Measurements from ENCODE around the gene DCAF11. TPM values are rescaled to one million over a fixed set of nuclear protein-coding genes. Genes with fewer than 3 reads are reported as not detected.

The DCAF11 gene
- total and polyA plus RNA-seq, 2 of the 13 experiments (the other 11 are each of a cell fraction or from before 2014, with no cell fraction given): 150 to 257 TPM

DNA sequence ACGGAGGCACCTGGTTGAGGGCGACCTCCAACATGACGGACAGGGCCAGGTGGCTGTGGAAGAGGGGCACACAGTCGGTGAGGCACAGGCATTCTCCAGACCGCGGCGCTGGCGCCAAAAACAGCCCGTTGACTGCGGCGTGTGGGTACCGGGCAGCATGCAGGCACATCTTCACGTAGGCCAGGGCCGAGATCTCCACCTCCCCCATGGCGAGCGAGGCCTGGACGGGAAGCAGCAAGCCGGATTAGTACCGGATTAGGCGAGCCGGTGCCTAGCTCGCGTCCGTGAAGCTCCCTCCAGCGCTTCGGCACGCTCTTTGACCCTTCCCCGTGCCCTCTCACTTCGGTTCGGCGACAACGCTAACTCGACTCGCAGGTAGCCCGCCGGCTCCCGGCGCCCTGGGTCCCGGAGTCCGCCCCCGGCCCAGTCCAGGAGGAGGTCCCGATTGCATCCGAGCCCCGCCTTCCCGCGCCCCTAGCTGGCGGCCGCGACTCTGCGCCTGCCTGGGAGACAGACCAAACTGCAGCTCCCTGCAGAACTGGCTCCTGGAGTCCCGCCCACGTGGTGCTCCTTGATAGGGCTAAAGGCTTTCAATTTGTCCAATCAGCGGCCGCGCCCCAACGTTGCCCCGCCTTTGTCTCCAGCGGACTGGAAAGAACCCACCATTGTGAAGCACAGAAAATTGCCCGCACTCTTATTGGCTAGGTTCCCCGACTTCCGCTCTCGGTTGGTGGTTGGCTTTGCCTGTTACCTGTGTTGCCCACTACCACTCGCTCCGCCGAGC, 26.7 kb downstream of the DCAF11 start, which contains the start of gene EMC9 (continued):
- TF ChIP-seq DR1 (CRISPR knock-in tag; IDR thresholded peaks at IDR 0.05): no peak; the same call in 1 of the 2 replicates
- TF ChIP-seq, protein P1, sequence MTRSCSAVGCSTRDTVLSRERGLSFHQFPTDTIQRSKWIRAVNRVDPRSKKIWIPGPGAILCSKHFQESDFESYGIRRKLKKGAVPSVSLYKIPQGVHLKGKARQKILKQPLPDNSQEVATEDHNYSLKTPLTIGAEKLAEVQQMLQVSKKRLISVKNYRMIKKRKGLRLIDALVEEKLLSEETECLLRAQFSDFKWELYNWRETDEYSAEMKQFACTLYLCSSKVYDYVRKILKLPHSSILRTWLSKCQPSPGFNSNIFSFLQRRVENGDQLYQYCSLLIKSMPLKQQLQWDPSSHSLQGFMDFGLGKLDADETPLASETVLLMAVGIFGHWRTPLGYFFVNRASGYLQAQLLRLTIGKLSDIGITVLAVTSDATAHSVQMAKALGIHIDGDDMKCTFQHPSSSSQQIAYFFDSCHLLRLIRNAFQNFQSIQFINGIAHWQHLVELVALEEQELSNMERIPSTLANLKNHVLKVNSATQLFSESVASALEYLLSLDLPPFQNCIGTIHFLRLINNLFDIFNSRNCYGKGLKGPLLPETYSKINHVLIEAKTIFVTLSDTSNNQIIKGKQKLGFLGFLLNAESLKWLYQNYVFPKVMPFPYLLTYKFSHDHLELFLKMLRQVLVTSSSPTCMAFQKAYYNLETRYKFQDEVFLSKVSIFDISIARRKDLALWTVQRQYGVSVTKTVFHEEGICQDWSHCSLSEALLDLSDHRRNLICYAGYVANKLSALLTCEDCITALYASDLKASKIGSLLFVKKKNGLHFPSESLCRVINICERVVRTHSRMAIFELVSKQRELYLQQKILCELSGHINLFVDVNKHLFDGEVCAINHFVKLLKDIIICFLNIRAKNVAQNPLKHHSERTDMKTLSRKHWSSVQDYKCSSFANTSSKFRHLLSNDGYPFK (CRISPR knock-in tag; IDR thresholded peaks at IDR 0.05; ENCODE audit: borderline replicate concordance): peak; percentile 93
- peak; percentile 49 to 63 for TF ChIP-seq MAFK (conservative IDR thresholded peaks at IDR 0.05 in 1 of 2, IDR thresholded peaks at IDR 0.05 in 1 of 2; ENCODE audit: low read length in 2 of 2)
- TF ChIP-seq NPAS2 (CRISPR knock-in tag; IDR thresholded peaks at IDR 0.05; ENCODE audit: borderline replicate concordance): no peak
- TF ChIP-seq, protein P2, sequence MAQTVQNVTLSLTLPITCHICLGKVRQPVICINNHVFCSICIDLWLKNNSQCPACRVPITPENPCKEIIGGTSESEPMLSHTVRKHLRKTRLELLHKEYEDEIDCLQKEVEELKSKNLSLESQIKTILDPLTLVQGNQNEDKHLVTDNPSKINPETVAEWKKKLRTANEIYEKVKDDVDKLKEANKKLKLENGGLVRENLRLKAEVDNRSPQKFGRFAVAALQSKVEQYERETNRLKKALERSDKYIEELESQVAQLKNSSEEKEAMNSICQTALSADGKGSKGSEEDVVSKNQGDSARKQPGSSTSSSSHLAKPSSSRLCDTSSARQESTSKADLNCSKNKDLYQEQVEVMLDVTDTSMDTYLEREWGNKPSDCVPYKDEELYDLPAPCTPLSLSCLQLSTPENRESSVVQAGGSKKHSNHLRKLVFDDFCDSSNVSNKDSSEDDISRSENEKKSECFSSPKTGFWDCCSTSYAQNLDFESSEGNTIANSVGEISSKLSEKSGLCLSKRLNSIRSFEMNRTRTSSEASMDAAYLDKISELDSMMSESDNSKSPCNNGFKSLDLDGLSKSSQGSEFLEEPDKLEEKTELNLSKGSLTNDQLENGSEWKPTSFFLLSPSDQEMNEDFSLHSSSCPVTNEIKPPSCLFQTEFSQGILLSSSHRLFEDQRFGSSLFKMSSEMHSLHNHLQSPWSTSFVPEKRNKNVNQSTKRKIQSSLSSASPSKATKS (CRISPR knock-in tag; IDR thresholded peaks at IDR 0.05): no peak
- TF ChIP-seq FOXP1 (IDR thresholded peaks at IDR 0.05): no peak
- 0 out of 2 replicates have a peak, but pooled peaks have one; percentile 47 for TF ChIP-seq FOXP1 (CRISPR knock-in tag; IDR thresholded peaks at IDR 0.05)
- TF ChIP-seq BHLHE40 (IDR thresholded peaks at IDR 0.05; ENCODE audit: low read length): no peak; the same call in 1 of the 2 replicates
- TF ChIP-seq THYN1 (CRISPR knock-in tag; IDR thresholded peaks at IDR 0.05; ENCODE audit: borderline replicate concordance, low read depth): peak; percentile 97
- peak in 1 of 2 experiments; percentile 88; a peak in 2 of 4 replicates for TF ChIP-seq POLR2A (IDR thresholded peaks at IDR 0.05; ENCODE audit: insufficient read depth in 1 of 2, low read depth in 2 of 2, low read length in 2 of 2)
- no peak for TF ChIP-seq ZNF737 (CRISPR knock-in tag; IDR thresholded peaks at IDR 0.05; ENCODE audit: borderline replicate concordance)
- TF ChIP-seq ZMYM3 (CRISPR knock-in tag; IDR thresholded peaks at IDR 0.05): peak; percentile 77
- TF ChIP-seq ZNF782 (CRISPR knock-in tag; IDR thresholded peaks at IDR 0.05; ENCODE audit: borderline replicate concordance): peak; percentile 99
- TF ChIP-seq NRL (CRISPR knock-in tag; IDR thresholded peaks at IDR 0.05; ENCODE audit: borderline replicate concordance): no peak
- TF ChIP-seq ZNF367 (CRISPR knock-in tag; IDR thresholded peaks at IDR 0.05; ENCODE audit: borderline replicate concordance): no peak; the same call in 1 of the 2 replicates
- TF ChIP-seq, protein P3, sequence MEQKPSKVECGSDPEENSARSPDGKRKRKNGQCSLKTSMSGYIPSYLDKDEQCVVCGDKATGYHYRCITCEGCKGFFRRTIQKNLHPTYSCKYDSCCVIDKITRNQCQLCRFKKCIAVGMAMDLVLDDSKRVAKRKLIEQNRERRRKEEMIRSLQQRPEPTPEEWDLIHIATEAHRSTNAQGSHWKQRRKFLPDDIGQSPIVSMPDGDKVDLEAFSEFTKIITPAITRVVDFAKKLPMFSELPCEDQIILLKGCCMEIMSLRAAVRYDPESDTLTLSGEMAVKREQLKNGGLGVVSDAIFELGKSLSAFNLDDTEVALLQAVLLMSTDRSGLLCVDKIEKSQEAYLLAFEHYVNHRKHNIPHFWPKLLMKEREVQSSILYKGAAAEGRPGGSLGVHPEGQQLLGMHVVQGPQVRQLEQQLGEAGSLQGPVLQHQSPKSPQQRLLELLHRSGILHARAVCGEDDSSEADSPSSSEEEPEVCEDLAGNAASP (CRISPR knock-in tag; IDR thresholded peaks at IDR 0.05; ENCODE audit: borderline replicate concordance): peak; percentile 87
- peak; percentile 72 for TF ChIP-seq YY1 (IDR thresholded peaks at IDR 0.05; ENCODE audit: insufficient read depth, insufficient replicate concordance, low read depth, low read length)
- TF ChIP-seq SATB2 (CRISPR knock-in tag; IDR thresholded peaks at IDR 0.05): peak; percentile 84; the same call in 1 of the 2 replicates
- TF ChIP-seq, protein P4, sequence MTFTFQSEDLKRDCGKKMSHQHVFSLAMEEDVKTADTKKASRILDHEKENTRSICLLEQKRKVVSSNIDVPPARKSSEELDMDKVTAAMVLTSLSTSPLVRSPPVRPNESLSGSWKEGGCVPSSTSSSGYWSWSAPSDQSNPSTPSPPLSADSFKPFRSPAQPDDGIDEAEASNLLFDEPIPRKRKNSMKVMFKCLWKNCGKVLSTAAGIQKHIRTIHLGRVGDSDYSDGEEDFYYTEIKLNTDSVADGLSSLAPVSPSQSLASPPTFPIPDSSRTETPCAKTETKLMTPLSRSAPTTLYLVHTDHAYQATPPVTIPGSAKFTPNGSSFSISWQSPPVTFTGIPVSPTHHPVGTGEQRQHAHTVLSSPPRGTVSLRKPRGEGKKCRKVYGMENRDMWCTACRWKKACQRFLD (CRISPR knock-in tag; IDR thresholded peaks at IDR 0.05; ENCODE audit: borderline replicate concordance): peak; percentile 99
- TF ChIP-seq ELF4 (CRISPR knock-in tag; IDR thresholded peaks at IDR 0.05; ENCODE audit: borderline replicate concordance): peak; percentile 77; the same call in 1 of the 2 replicates
- peak; percentile 5; the same call in 1 of the 2 replicates for TF ChIP-seq HCFC1 (IDR thresholded peaks at IDR 0.05; ENCODE audit: low read depth, low read length)
- peak; percentile 99 for TF ChIP-seq ZNF749 (CRISPR knock-in tag; IDR thresholded peaks at IDR 0.05; ENCODE audit: borderline replicate concordance)
